ENCODE results near the gene NPTXR.
"Not testable (repeated sequence)": the region's sequence is repeated elsewhere in the genome, so short reads cannot be mapped to it uniquely, and the experiment has no call there.

The NPTXR gene

GRCh38 chr22:38859581-38860282 lies 15.9 kb upstream of the NPTXR start:
- DNase-seq (ENCODE audit: low read depth) = no peak

GRCh38 chr22:38858492-38858891 lies 14.7 kb upstream of the NPTXR start:
- no peak overlapping the region for H3K4me3 ChIP-seq (ENCODE audit: low read depth, low read length)
- no peak for DNase-seq (ENCODE audit: low read depth)

More at GRCh38 chr22:38859581-38860282, 15.9 kb upstream of the NPTXR start:
- H3K4me3 ChIP-seq (ENCODE audit: low read depth, low read length) = no peak overlapping the region

- not testable (repeated sequence) for DNase-seq (ENCODE audit: low read depth); H3K4me3 ChIP-seq (ENCODE audit: low read depth, low read length)
These were observed 10.6 kb upstream of the NPTXR start for GRCh38 chr22:38854476-38854875.

GRCh38 chr22:38853883-38854282 lies 10.1 kb upstream of the NPTXR start:
- H3K4me3 ChIP-seq (ENCODE audit: low read depth, low read length) = not testable (repeated sequence)

GRCh38 chr22:38853196-38853651 lies 9.4 kb upstream of the NPTXR start:
- H3K4me3 ChIP-seq (ENCODE audit: low read depth, low read length) = no peak overlapping the region
- DNase-seq (ENCODE audit: low read depth) = no peak

More at GRCh38 chr22:38853883-38854282, 10.1 kb upstream of the NPTXR start:
- not testable (repeated sequence) for DNase-seq (ENCODE audit: low read depth)

GRCh38 chr22:38852522-38852921 lies 8.7 kb upstream of the NPTXR start:
- no peak overlapping the region for H3K4me3 ChIP-seq (ENCODE audit: low read depth, low read length)
- DNase-seq (ENCODE audit: low read depth) = no peak

GRCh38 chr22:38850941-38851849 lies 7.4 kb upstream of the NPTXR start:
- no peak for DNase-seq (ENCODE audit: low read depth)

GRCh38 chr22:38850399-38850798 lies 6.6 kb upstream of the NPTXR start:
- DNase-seq (ENCODE audit: low read depth) = no peak
- H3K4me3 ChIP-seq (ENCODE audit: low read depth, low read length) = no peak overlapping the region

More at GRCh38 chr22:38850941-38851849, 7.4 kb upstream of the NPTXR start:
- H3K4me3 ChIP-seq (ENCODE audit: low read depth, low read length) = no peak overlapping the region

- DNase-seq (ENCODE audit: low read depth) = no peak
- no peak overlapping the region for H3K4me3 ChIP-seq (ENCODE audit: low read depth, low read length)
These were observed 6.0 kb upstream of the NPTXR start for GRCh38 chr22:38849811-38850210.

- no peak overlapping the region for H3K4me3 ChIP-seq (ENCODE audit: low read depth, low read length)
- DNase-seq (ENCODE audit: low read depth) = no peak
These were observed 2.6 kb upstream of the NPTXR start for GRCh38 chr22:38846412-38846811.

- no peak overlapping the region for H3K4me3 ChIP-seq (ENCODE audit: low read depth, low read length)
- DNase-seq (ENCODE audit: low read depth) = no peak
These were observed 1.3 kb upstream of the NPTXR start for GRCh38 chr22:38845004-38845740.

GRCh38 chr22:38844315-38845003 lies 631 bp upstream of the NPTXR start:
- no peak for DNase-seq (ENCODE audit: low read depth)
- H3K4me3 ChIP-seq (ENCODE audit: low read depth, low read length) = peak overlapping the region; percentile 31

- DNase-seq (ENCODE audit: low read depth) = peak; percentile 60
- H3K4me3 ChIP-seq (ENCODE audit: low read depth, low read length) = peak overlapping the region; percentile 37
These were observed 599 bp downstream of the NPTXR start for GRCh38 chr22:38843201-38843656.

- DNase-seq (ENCODE audit: low read depth) = no peak
- H3K4me3 ChIP-seq (ENCODE audit: low read depth, low read length) = peak overlapping the region; percentile 37
These were observed 1.2 kb downstream of the NPTXR start for GRCh38 chr22:38842512-38843200.

GRCh38 chr22:38841635-38842034 lies 2.2 kb downstream of the NPTXR start:
- H3K4me3 ChIP-seq (ENCODE audit: low read depth, low read length) = no peak overlapping the region

GRCh38 chr22:38841211-38841610 lies 2.6 kb downstream of the NPTXR start:
- DNase-seq (ENCODE audit: low read depth) = no peak
- no peak overlapping the region for H3K4me3 ChIP-seq (ENCODE audit: low read depth, low read length)

More at GRCh38 chr22:38841635-38842034, 2.2 kb downstream of the NPTXR start:
- no peak for DNase-seq (ENCODE audit: low read depth)

GRCh38 chr22:38840129-38840528 lies 3.7 kb downstream of the NPTXR start:
- H3K4me3 ChIP-seq (ENCODE audit: low read depth, low read length) = no peak overlapping the region
- no peak for DNase-seq (ENCODE audit: low read depth)

GRCh38 chr22:38839686-38840085 lies 4.1 kb downstream of the NPTXR start:
- DNase-seq (ENCODE audit: low read depth) = no peak
- no peak overlapping the region for H3K4me3 ChIP-seq (ENCODE audit: low read depth, low read length)
